ENCODE results near the gene FAAH. TPM values are rescaled to one million over a fixed set of nuclear protein-coding genes. Genes with fewer than 3 reads are reported as not detected.

FAAH gene
- total and polyA plus RNA-seq, 12 donors, result 12.0 to 162 (median 38.8) TPM

DNA sequence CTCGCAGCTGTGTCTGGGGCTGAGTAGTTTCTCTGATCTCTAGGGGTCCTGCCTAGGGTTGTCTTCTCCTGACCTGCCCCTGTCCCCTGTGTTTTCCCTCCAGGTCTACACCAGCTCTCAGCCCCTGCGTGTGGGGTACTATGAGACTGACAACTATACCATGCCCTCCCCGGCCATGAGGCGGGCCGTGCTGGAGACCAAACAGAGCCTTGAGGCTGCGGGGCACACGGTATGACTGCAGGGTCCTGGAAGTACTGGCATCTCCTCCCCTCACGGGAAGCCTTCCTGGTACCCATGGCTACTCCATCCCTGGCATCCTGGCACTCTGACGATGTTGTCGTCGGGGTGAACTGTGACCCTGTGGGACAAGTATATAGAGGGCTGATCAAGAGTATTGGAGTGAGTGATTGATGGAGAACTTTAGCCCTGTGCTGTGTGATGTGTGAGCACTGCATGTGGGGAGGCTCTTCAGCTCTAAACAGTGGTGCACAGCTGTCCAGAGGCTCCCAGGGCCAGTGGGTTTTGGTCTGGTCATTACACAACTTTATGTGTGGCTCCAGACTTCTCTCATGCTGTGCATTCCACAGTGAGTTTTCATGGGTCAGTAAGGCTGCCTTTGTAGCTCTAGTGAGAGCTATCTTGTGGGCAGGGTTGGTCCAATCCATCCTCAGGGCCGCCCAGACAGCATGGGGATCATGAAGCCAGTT, 14.4 kb downstream of the FAAH start:
- Histone ChIP-seq H3K36me3 (replicated peaks in 1 of 2) (no peaks in the 10 kb centered on the region), H3K27ac (no peak overlapping the region), H3K9me3 (replicated peaks in 1 of 3) (no peaks in the 10 kb centered on the region), H3K4me1 (replicated peaks in 1 of 2) (peaks cover 13 to 33% of the 10 kb centered on the region in 2 donors), H3K4me3 (no peak overlapping the region), H3K27me3 (no peaks in the 10 kb centered on the region)
- TF ChIP-seq POLR2A (IDR thresholded peaks at IDR 0.05), result no peak
- TF ChIP-seq, protein P1, sequence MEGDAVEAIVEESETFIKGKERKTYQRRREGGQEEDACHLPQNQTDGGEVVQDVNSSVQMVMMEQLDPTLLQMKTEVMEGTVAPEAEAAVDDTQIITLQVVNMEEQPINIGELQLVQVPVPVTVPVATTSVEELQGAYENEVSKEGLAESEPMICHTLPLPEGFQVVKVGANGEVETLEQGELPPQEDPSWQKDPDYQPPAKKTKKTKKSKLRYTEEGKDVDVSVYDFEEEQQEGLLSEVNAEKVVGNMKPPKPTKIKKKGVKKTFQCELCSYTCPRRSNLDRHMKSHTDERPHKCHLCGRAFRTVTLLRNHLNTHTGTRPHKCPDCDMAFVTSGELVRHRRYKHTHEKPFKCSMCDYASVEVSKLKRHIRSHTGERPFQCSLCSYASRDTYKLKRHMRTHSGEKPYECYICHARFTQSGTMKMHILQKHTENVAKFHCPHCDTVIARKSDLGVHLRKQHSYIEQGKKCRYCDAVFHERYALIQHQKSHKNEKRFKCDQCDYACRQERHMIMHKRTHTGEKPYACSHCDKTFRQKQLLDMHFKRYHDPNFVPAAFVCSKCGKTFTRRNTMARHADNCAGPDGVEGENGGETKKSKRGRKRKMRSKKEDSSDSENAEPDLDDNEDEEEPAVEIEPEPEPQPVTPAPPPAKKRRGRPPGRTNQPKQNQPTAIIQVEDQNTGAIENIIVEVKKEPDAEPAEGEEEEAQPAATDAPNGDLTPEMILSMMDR (IDR thresholded peaks at IDR 0.05), result no peak
- intact Hi-C loops (cut with DNase I), result loop anchor here (5.0 kb wide), 2 partner anchors 119 to 124 kb away; no protein-coding TSS in a partner anchor
- no peak for DNase-seq
- 93 to 97% (median 94%) methylated on average over 12 of the region's 12 CpGs for WGBS, 4 donors

DNA sequence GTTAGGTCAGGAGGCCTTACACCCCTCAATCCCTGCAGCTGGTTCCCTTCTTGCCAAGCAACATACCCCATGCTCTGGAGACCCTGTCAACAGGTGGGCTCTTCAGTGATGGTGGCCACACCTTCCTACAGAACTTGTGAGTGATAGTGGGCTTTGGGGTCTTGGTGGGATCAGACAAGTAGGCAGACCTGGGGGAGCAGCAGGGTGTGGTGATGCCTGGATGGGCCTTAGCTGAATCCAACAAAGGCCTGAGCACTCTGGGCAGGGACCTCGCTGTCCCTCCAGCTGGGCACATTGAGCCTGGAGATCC, 14.9 kb downstream of the FAAH start:
- no peak overlapping the region for H3K27ac ChIP-seq
- peaks cover 13 to 33% of the 10 kb centered on the region in 2 donors for H3K4me1 ChIP-seq (replicated peaks in 1 of 2)
- WGBS, 4 donors, result 88 to 96% methylated on average over 1 of the region's 1 CpG; no CpG with 5 or more reads in 2 of the 4 donors
- H3K36me3 ChIP-seq (replicated peaks in 1 of 2), result no peaks in the 10 kb centered on the region
- H3K4me3 ChIP-seq, result no peak overlapping the region
- TF ChIP-seq, protein P1 (IDR thresholded peaks at IDR 0.05), result no peak
- H3K27me3 ChIP-seq, result no peaks in the 10 kb centered on the region
- no peak for DNase-seq
- no peaks in the 10 kb centered on the region for H3K9me3 ChIP-seq (replicated peaks in 1 of 3)
- intact Hi-C loops (cut with DNase I), result loop anchor here (5.0 kb wide), 2 partner anchors 118 to 123 kb away; no protein-coding TSS in a partner anchor

DNA sequence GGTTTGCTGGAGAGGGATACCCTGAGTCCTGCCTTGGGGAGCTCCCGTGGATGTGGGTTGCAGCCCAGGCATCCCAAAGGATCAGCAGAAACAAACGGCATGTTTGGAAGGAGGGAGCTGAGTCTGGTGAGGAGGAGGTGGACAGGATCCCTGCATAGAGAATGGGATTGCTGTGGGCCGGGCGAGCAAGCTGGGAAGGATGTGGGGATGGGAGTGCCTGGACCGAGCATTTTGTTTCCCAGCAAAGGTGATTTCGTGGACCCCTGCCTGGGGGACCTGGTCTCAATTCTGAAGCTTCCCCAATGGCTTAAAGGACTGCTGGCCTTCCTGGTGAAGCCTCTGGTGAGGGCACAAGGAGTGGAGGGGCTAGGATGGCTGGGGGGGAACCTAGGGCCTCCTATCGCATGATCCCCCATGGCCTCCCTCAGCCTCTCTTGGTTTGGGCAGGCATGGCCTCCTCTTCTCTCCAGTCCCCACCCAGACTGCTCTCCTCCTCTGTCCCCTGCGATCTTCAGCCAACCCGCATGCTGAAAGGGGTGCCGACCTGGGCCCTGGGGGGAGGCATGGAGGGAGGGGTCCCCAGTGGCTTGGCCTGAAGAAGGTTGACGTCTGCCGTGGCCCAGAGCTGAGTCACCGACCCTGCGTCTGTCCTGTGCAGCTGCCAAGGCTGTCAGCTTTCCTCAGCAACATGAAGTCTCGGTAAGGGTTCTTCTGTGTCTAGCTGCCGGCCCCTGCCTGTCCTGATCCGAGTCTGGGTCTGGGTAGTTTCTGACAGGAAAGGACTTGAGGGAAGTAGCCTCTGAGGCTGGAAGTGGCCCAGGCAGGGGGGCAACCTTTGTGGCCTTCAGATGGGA, 16.3 kb downstream of the FAAH start:
- peak; percentile 76 to 92 (median 86) for DNase-seq
- Histone ChIP-seq H3K36me3 (replicated peaks in 1 of 2) (no peaks in the 10 kb centered on the region), H3K4me3 (no peak overlapping the region), H3K27ac (peak overlapping the region; percentile 18 to 92 (median 73)), H3K9me3 (replicated peaks in 1 of 3) (no peaks in the 10 kb centered on the region), H3K27me3 (no peaks in the 10 kb centered on the region), H3K4me1 (replicated peaks in 1 of 2) (peaks cover 13 to 33% of the 10 kb centered on the region in 2 donors)
- WGBS, 4 donors, result 62 to 86% (median 67%) methylated on average over 9 to 17 of the region's 17 CpGs
- TF ChIP-seq, protein P1 (IDR thresholded peaks at IDR 0.05), result no peak
- peak in 1 of 2 donors; percentile 49 for TF ChIP-seq POLR2A (IDR thresholded peaks at IDR 0.05)
- intact Hi-C loops (cut with DNase I), result no loop called here

DNA sequence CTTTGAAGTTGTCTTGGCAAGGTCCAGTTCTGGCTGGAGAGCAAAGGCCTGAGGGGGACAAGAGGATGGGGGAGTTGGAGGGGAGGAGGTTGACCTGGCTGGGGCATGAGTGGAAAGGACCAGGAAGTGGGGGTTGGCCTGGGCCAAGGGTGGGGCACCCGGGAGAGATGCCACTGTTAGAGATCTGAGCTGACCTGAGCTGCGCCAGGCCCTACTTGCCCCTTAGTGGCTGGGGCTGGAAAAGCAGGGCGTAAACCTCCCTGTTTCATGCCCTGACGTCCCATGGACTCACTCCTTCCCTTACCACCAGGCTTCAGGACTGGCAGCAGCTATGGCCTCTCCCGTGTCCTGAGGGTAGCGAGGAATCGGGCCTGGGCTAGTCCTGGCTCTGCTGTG, 16.9 kb downstream of the FAAH start:
- Histone ChIP-seq H3K4me3 (no peak overlapping the region), H3K36me3 (replicated peaks in 1 of 2) (no peaks in the 10 kb centered on the region), H3K27me3 (no peaks in the 10 kb centered on the region), H3K4me1 (replicated peaks in 1 of 2) (peaks cover 12 to 31% of the 10 kb centered on the region in 2 donors), H3K27ac (peak overlapping the region; percentile 42 to 92 (median 73)), H3K9me3 (replicated peaks in 1 of 3) (no peaks in the 10 kb centered on the region)
- peak; percentile 31 to 66 (median 55) for DNase-seq
- 72 to 87% (median 78%) methylated on average over 5 to 7 of the region's 7 CpGs for WGBS, 4 donors
- intact Hi-C loops (cut with DNase I), result no loop called here
- TF ChIP-seq, protein P1 (IDR thresholded peaks at IDR 0.05), result peak in 2 of 6 experiments; percentile 27
- no peak for TF ChIP-seq POLR2A (IDR thresholded peaks at IDR 0.05)
